ENCODE results near the gene SLC35F4. TPM values are rescaled to one million over a fixed set of nuclear protein-coding genes. Genes with fewer than 3 reads are reported as not detected.

SLC35F4 gene
- total RNA-seq, 1 experiment from 2014 or later, result not detected

GRCh38 chr14:57785058-57785457 lies 80.8 kb downstream of the SLC35F4 start:
- Histone ChIP-seq H3K27me3 (ENCODE audit: low read length) (no peaks in the 10 kb centered on the region), H3K79me2 (ENCODE audit: low read length) (no peaks in the 10 kb centered on the region), H3K4me3 (ENCODE audit: low read length) (no peak overlapping the region), H2AFZ (ENCODE audit: low read length) (no peak overlapping the region), H3K27ac (ENCODE audit: low read length) (no peak overlapping the region), H4K20me1 (ENCODE audit: low read length) (no peaks in the 10 kb centered on the region), H3K9me3 (ENCODE audit: low read length) (peaks cover 12% of the 10 kb centered on the region; the same call in 1 of the 2 replicates), H3K9me2 (replicated peaks; ENCODE audit: low read length) (no peaks in the 10 kb centered on the region), H3K36me3 (ENCODE audit: low read depth, low read length) (no peaks in the 10 kb centered on the region), H3K4me2 (ENCODE audit: low read length) (no peak overlapping the region), H3K9ac (ENCODE audit: low read length) (no peak overlapping the region), H3F3A (ENCODE audit: low read length, unreplicated experiment) (no peaks in the 10 kb centered on the region), H3K4me1 (ENCODE audit: insufficient read depth, low read length) (no peaks in the 10 kb centered on the region)
- BruUV-seq (replicated peaks), result no TSS peak
- ChIA-PET POLR2A (ENCODE audit: unreplicated experiment) (no interaction called here), CTCF (no interaction called here)
- intact Hi-C loops (cut with micrococcal nuclease), result no loop called here
- ATAC-seq (no peak), DNase-seq (no peak)
- TF ChIP-seq EZH2phosphoT487 (IDR thresholded peaks at IDR 0.05; ENCODE audit: borderline replicate concordance, low read length) (no peak), CTCF (conservative IDR thresholded peaks at IDR 0.05; ENCODE audit: low read depth, low read length) (no peak), EZH2 (IDR thresholded peaks at IDR 0.05; ENCODE audit: low read length, unreplicated experiment) (no peak)

- Histone ChIP-seq H3K4me3 (ENCODE audit: low read length) (no peak overlapping the region), H3K36me3 (ENCODE audit: low read depth, low read length) (no peaks in the 10 kb centered on the region), H3K9ac (ENCODE audit: low read length) (no peak overlapping the region), H3K79me2 (ENCODE audit: low read length) (no peaks in the 10 kb centered on the region), H3K27ac (ENCODE audit: low read length) (no peak overlapping the region), H3K27me3 (ENCODE audit: low read length) (peaks cover 51% of the 10 kb centered on the region), H4K20me1 (ENCODE audit: low read length) (no peaks in the 10 kb centered on the region), H3K9me3 (ENCODE audit: low read length) (no peaks in the 10 kb centered on the region), H2AFZ (ENCODE audit: low read length) (no peak overlapping the region), H3K4me1 (ENCODE audit: insufficient read depth, low read length) (no peaks in the 10 kb centered on the region), H3F3A (ENCODE audit: low read length, unreplicated experiment) (no peaks in the 10 kb centered on the region), H3K9me2 (replicated peaks; ENCODE audit: low read length) (no peaks in the 10 kb centered on the region), H3K4me2 (ENCODE audit: low read length) (no peak overlapping the region)
- CTCF ChIA-PET, result no interaction called here
- no peak for TF ChIP-seq EZH2phosphoT487 (IDR thresholded peaks at IDR 0.05; ENCODE audit: borderline replicate concordance, low read length)
- TF ChIP-seq CTCF (conservative IDR thresholded peaks at IDR 0.05; ENCODE audit: low read depth, low read length), result no peak
- no peak for TF ChIP-seq EZH2 (IDR thresholded peaks at IDR 0.05; ENCODE audit: low read length, unreplicated experiment)
- POLR2A ChIA-PET (ENCODE audit: unreplicated experiment), result no interaction called here
- no peak for DNase-seq
- intact Hi-C loops (cut with micrococcal nuclease), result no loop called here
- ATAC-seq, result no peak
- BruUV-seq (replicated peaks), result no TSS peak
Observed at GRCh38 chr14:57771801-57772200, 94.1 kb downstream of the SLC35F4 start.

GRCh38 chr14:57769863-57770523 lies 95.9 kb downstream of the SLC35F4 start:
- Histone ChIP-seq H3K79me2 (ENCODE audit: low read length) (no peaks in the 10 kb centered on the region), H3K9me3 (ENCODE audit: low read length) (no peaks in the 10 kb centered on the region), H3K4me2 (ENCODE audit: low read length) (no peak overlapping the region), H3K4me3 (ENCODE audit: low read length) (no peak overlapping the region), H3K4me1 (ENCODE audit: insufficient read depth, low read length) (no peaks in the 10 kb centered on the region), H3F3A (ENCODE audit: low read length, unreplicated experiment) (no peaks in the 10 kb centered on the region), H3K9me2 (replicated peaks; ENCODE audit: low read length) (no peaks in the 10 kb centered on the region), H3K9ac (ENCODE audit: low read length) (no peak overlapping the region), H3K36me3 (ENCODE audit: low read depth, low read length) (no peaks in the 10 kb centered on the region), H3K27ac (ENCODE audit: low read length) (no peak overlapping the region), H2AFZ (ENCODE audit: low read length) (no peak overlapping the region), H3K27me3 (ENCODE audit: low read length) (peaks cover 54% of the 10 kb centered on the region), H4K20me1 (ENCODE audit: low read length) (no peaks in the 10 kb centered on the region)
- ChIA-PET POLR2A (ENCODE audit: unreplicated experiment) (no interaction called here), CTCF (no interaction called here)
- intact Hi-C loops (cut with micrococcal nuclease), result no loop called here
- BruUV-seq (replicated peaks), result no TSS peak
- no peak for DNase-seq
- TF ChIP-seq EZH2phosphoT487 (IDR thresholded peaks at IDR 0.05; ENCODE audit: borderline replicate concordance, low read length) (no peak), EZH2 (IDR thresholded peaks at IDR 0.05; ENCODE audit: low read length, unreplicated experiment) (no peak), CTCF (conservative IDR thresholded peaks at IDR 0.05; ENCODE audit: low read depth, low read length) (no peak)
- ATAC-seq, result no peak
